IMR-90 (cell line): ENCODE measurements around the gene ZNF219. TPM values are rescaled to one million over a fixed set of nuclear protein-coding genes. Genes with fewer than 3 reads are reported as not detected.

Experiments
- ATAC-seq: fragments of 200-7000 bp; cut with Tn5 transposase; 2 replicates; pipeline ENCODE4 v1.9.1; 2020; ENCODE audit warnings: low read depth, mild to moderate bottlenecking, moderate library complexity
- BruUV-seq: library from RNA; stranded (reverse); fragments of 400-500 nt; replicated peaks from 2 replicates; lab custom pipeline; 2021; lab: Mats Ljungman, UMichigan
- CTCF ChIA-PET: fragments of 300-600 bp; formaldehyde crosslinking; extraction: SDS; loops from one replicate; lab custom pipeline; 2021; ENCODE audit warnings: antibody characterized with exemption; lab: Yijun Ruan, JAX
- POLR2A ChIA-PET: fragments of 300-600 bp; sonication (Branson Sonifier 250); formaldehyde crosslinking; loops from one replicate; lab custom pipeline; 2022; ENCODE audit warnings: antibody characterized with exemption; ENCODE audit not compliant: unreplicated experiment; lab: Charles Lee
- DNase-seq: peaks from one replicate; pipeline ENCODE4 v3.0.0; 2013
- H2AFZ ChIP-seq: replicated peaks from 2 replicates; pipeline ENCODE3; 2013; ENCODE audit warnings: low read length, mild to moderate bottlenecking; ENCODE audit not compliant: poor library complexity
- H2AK5ac ChIP-seq: 2 replicates; pipeline ENCODE4 v1.6.1; 2013; ENCODE audit warnings: low read depth, low read length, inconsistent platforms
- H2AK9ac ChIP-seq: replicated peaks from 2 replicates; pipeline ENCODE3; 2013; ENCODE audit warnings: mild to moderate bottlenecking, low read depth, low read length, moderate library complexity; ENCODE audit not compliant: poor library complexity
- H2BK120ac ChIP-seq: 2 replicates; pipeline ENCODE4 v1.6.1; 2013; ENCODE audit warnings: low read depth, low read length, inconsistent platforms
- H2BK15ac ChIP-seq: 3 replicates; pipeline ENCODE4 v1.6.1; 2013; ENCODE audit warnings: low read depth, low read length, inconsistent platforms
- H2BK20ac ChIP-seq: 2 replicates; pipeline ENCODE4 v1.6.1; 2013; ENCODE audit warnings: low read depth, mild to moderate bottlenecking, inconsistent platforms, low read length, moderate library complexity
- H2BK5ac ChIP-seq: 2 replicates; pipeline ENCODE4 v1.6.1; 2013; ENCODE audit warnings: mild to moderate bottlenecking, low read depth, low read length, inconsistent platforms; ENCODE audit not compliant: poor library complexity, severe bottlenecking
- H3K14ac ChIP-seq: replicated peaks from 2 replicates; pipeline ENCODE4 v1.6.1; 2013; ENCODE audit warnings: low read depth, low read length, inconsistent platforms
- H3K18ac ChIP-seq: 2 replicates; pipeline ENCODE4 v1.6.1; 2013; ENCODE audit warnings: low read depth, low read length, control low read depth
- H3K23ac ChIP-seq: 2 replicates; pipeline ENCODE4 v1.6.1; 2013; ENCODE audit warnings: low read depth, low read length, inconsistent platforms
- H3K27ac ChIP-seq: 2 replicates; pipeline ENCODE4 v1.5.1; 2013; ENCODE audit warnings: mild to moderate bottlenecking, control low read depth, low read length; ENCODE audit not compliant: insufficient read depth
- H3K27me3 ChIP-seq: 2 replicates; pipeline ENCODE4 v1.6.1; 2013; ENCODE audit warnings: low read length; ENCODE audit not compliant: control insufficient read depth, insufficient read depth
- H3K36me3 ChIP-seq: 2 replicates; pipeline ENCODE4 v1.6.1; 2013; ENCODE audit warnings: low read length, mixed read lengths; ENCODE audit not compliant: control insufficient read depth, insufficient read depth
- H3K4ac ChIP-seq: 2 replicates; pipeline ENCODE4 v1.6.1; 2013; ENCODE audit warnings: low read depth, low read length, inconsistent platforms
- H3K4me1 ChIP-seq: 2 replicates; pipeline ENCODE4 v1.6.1; 2013; ENCODE audit warnings: low read length, mixed read lengths; ENCODE audit not compliant: control insufficient read depth, insufficient read depth
- H3K4me2 ChIP-seq: 2 replicates; pipeline ENCODE4 v1.6.1; 2013; ENCODE audit warnings: low read depth, mild to moderate bottlenecking, control low read depth, low read length, moderate library complexity
- H3K4me3 ChIP-seq: 2 replicates; pipeline ENCODE4 v1.5.1; 2013; ENCODE audit warnings: low read depth, mild to moderate bottlenecking, control low read depth, low read length, moderate library complexity; ENCODE audit not compliant: insufficient read depth
- H3K56ac ChIP-seq: 2 replicates; pipeline ENCODE4 v1.6.1; 2013; ENCODE audit warnings: low read length, inconsistent platforms; ENCODE audit not compliant: insufficient read depth; ENCODE audit errors: extremely low read depth
- H3K79me1 ChIP-seq, 2 experiments: 2 replicates each; pipeline ENCODE4 v1.6.1; 2013; ENCODE audit warnings: low read length in 2 of 2, inconsistent platforms in 1 of 2, low read depth in 1 of 2
- H3K9ac ChIP-seq: 2 replicates; pipeline ENCODE4 v1.6.1; 2013; ENCODE audit warnings: low read depth, low read length, control low read depth
- H3K9me1 ChIP-seq: 2 replicates; pipeline ENCODE4 v1.6.1; 2013; ENCODE audit warnings: low read length, inconsistent platforms; ENCODE audit not compliant: insufficient read depth
- H3K9me3 ChIP-seq: 2 replicates; pipeline ENCODE4 v1.6.1; 2013; ENCODE audit warnings: low read length; ENCODE audit not compliant: control insufficient read depth, insufficient read depth
- H4K20me1 ChIP-seq: 2 replicates; pipeline ENCODE4 v1.6.1; 2013; ENCODE audit warnings: low read length, inconsistent platforms; ENCODE audit not compliant: insufficient read depth
- H4K5ac ChIP-seq: 2 replicates; pipeline ENCODE4 v1.6.1; 2013; ENCODE audit warnings: mild to moderate bottlenecking, low read depth, low read length, control low read depth
- H4K8ac ChIP-seq, 2 experiments: 2 replicates each; pipeline ENCODE4 v1.6.1; 2013; ENCODE audit warnings: low read depth in 2 of 2, low read length in 2 of 2, control low read depth in 1 of 2, inconsistent platforms in 1 of 2
- H4K91ac ChIP-seq: 2 replicates; pipeline ENCODE4 v1.6.1; 2013; ENCODE audit warnings: low read depth, low read length, inconsistent platforms; ENCODE audit not compliant: insufficient read depth
- FOS ChIP-seq: fragments of 150-350 bp; IDR thresholded peaks from 2 replicates; pipeline ENCODE4 v1.6.1; 2016; ENCODE audit warnings: low read depth, low read length
- MXI1 ChIP-seq: IDR thresholded peaks from 2 replicates; pipeline ENCODE4 v1.6.1; 2012; ENCODE audit warnings: low read depth, mild to moderate bottlenecking, low read length, moderate library complexity, borderline replicate concordance
- POLR2A ChIP-seq: IDR thresholded peaks from 2 replicates; pipeline ENCODE4 v1.6.1; 2012; ENCODE audit warnings: mild to moderate bottlenecking, low read depth, low read length
- RCOR1 ChIP-seq: IDR thresholded peaks from 2 replicates; pipeline ENCODE4 v1.6.1; 2012; ENCODE audit warnings: mild to moderate bottlenecking, low read length, improper control_type of control experiment; ENCODE audit not compliant: insufficient replicate concordance
- WGBS, 2 experiments: methylation state at CpG; one replicate each; pipeline versions ENCODE4 v1.1.5 to v1.1.7; 2013; ENCODE audit warnings: missing lambda C conversion rate in 2 of 2; ENCODE audit not compliant: insufficient read length in 1 of 2; ENCODE audit errors: extremely low coverage in 2 of 2; 5-methylcytosine and 5-hydroxymethylcytosine counted together
- dilution Hi-C: fragments of 300-500 bp; cut with HindIII; formaldehyde crosslinking; loops from one replicate; pipeline ENCODE4 v1.14.3; 2018; ENCODE audit warnings: low sequenced_read_pairs; ENCODE audit not compliant: unreplicated experiment
- in situ Hi-C: fragments of 300-500 bp; cut with MboI; formaldehyde crosslinking; loops from 3 replicates; pipeline ENCODE4 v1.14.3; 2019; ENCODE audit warnings: low sequenced_read_pairs, inconsistent platforms, mixed read lengths
- intact Hi-C: fragments of 100-400 bp; cut with micrococcal nuclease; formaldehyde crosslinking; loops from 2 replicates; pipeline ENCODE4 v1.10.0; 2022
- polyA plus RNA-seq, 3 experiments: library from polyadenylated mRNA; depleted of rRNA; stranded (reverse); fragments of >200 nt; gene quantifications; 2 replicates each; pipeline ENCODE4 v1.2.3, GENCODE V29; 2012; ENCODE audit warnings: low replicate concordance in 1 of 3
- total RNA-seq: library from RNA; depleted of rRNA; stranded (reverse); fragments of >200 nt; gene quantifications from 2 replicates; pipeline ENCODE4 v1.2.3, GENCODE V29; 2012
- TF ChIP-seq, protein P1 (sequence below): fragments of 150-350 bp; IDR thresholded peaks from 2 replicates; pipeline ENCODE4 v1.6.1; 2017; ENCODE audit warnings: mild to moderate bottlenecking, antibody characterized with exemption, low read length, low read depth

ZNF219 gene
- total and polyA plus RNA-seq, 2 of the 4 experiments (the other 2 are of a cell fraction): 0.90 to 3.8 TPM

DNA sequence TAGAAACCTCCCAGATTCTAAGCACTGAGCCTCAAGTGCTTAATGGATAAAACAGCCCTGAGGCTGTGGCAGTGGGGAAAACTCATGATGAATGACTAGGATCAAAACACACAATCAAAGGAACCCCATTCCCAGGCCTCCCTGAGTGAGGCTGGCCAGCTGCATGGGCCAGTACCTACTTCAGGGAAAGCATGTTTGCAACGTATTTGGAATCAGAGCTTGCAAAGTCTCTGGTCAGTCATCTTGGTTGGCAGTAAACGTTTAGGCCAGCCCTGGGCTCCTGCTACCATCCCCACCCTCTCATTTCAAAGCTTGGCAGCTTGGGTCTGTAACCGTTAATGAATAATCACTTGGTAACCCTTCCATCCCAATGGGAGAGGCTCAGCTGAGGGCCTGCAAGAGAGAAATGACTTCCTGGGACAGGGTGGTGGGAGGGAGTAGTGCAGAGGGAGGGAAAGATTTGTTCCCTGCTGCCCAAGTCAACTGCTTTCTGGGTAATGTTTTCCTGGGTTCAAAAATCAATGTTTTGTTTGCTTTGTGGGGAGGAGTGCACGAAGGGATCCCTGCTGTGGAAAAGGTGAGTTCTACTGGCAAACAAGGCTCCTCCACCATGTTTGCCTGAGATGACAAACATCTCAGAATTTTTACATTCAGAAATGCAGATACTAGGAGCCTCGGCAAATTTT, 42.9 kb downstream of the ZNF219 start:
- H2AK9ac ChIP-seq: no peak overlapping the region
- H4K5ac ChIP-seq: no peak overlapping the region
- no peak overlapping the region for H2BK120ac ChIP-seq
- H3K4me2 ChIP-seq: no peak overlapping the region
- H4K91ac ChIP-seq: no peak overlapping the region
- H2BK15ac ChIP-seq: no peak overlapping the region
- H3K27ac ChIP-seq: no peak overlapping the region
- H3K9me1 ChIP-seq: peaks cover 3% of the 10 kb centered on the region; the same call in 1 of the 2 replicates
- no peaks in the 10 kb centered on the region for H3K4me1 ChIP-seq
- 50% methylated on average over 2 of the region's 5 CpGs; no CpG with 5 or more reads in 1 of the 2 experiments for WGBS, 2 experiments
- H2BK5ac ChIP-seq: no peak overlapping the region
- H4K8ac ChIP-seq: no peak overlapping the region
- no peak overlapping the region for H3K14ac ChIP-seq
- intact Hi-C loops: no loop called here
- H3K4me3 ChIP-seq: no peak overlapping the region
- H3K56ac ChIP-seq: no peak overlapping the region
- dilution Hi-C loops: no loop called here
- BruUV-seq: no TSS peak
- H4K20me1 ChIP-seq: no peaks in the 10 kb centered on the region
- TF ChIP-seq, protein P1, sequence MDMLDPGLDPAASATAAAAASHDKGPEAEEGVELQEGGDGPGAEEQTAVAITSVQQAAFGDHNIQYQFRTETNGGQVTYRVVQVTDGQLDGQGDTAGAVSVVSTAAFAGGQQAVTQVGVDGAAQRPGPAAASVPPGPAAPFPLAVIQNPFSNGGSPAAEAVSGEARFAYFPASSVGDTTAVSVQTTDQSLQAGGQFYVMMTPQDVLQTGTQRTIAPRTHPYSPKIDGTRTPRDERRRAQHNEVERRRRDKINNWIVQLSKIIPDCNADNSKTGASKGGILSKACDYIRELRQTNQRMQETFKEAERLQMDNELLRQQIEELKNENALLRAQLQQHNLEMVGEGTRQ: no peak
- TF ChIP-seq MXI1: no peak
- TF ChIP-seq POLR2A: no peak
- no peak for TF ChIP-seq RCOR1
- TF ChIP-seq FOS: no peak
- H3K27me3 ChIP-seq: peaks cover 4% of the 10 kb centered on the region
- no peak overlapping the region for H3K23ac ChIP-seq
- H3K79me1 ChIP-seq: no peaks in the 10 kb centered on the region
- H3K9me3 ChIP-seq: no peaks in the 10 kb centered on the region
- H3K4ac ChIP-seq: no peak overlapping the region
- H3K36me3 ChIP-seq: no peaks in the 10 kb centered on the region
- H2AK5ac ChIP-seq: no peak overlapping the region
- in situ Hi-C loops: no loop called here
- no peak overlapping the region for H3K18ac ChIP-seq
- ChIA-PET POLR2A (no interaction called here), CTCF (interaction anchor here (0.7 kb wide), 1 partner anchor 16 kb away, joined by 3 read pairs; no protein-coding TSS in a partner anchor)
- no peak overlapping the region for H2BK20ac ChIP-seq
- no peak for ATAC-seq
- H2AFZ ChIP-seq: peak overlapping the region; percentile 36
- no peak overlapping the region for H3K9ac ChIP-seq
- DNase-seq: no peak
